IMR-90 (cell line): ENCODE measurements around the gene DIP2B. TPM values are rescaled to one million over a fixed set of nuclear protein-coding genes. Genes with fewer than 3 reads are reported as not detected.

ENCODE experiments used
- ATAC-seq: fragments of 200-7000 bp; cut with Tn5 transposase; 2 replicates; pipeline ENCODE4 v1.9.1; 2020; ENCODE audit warnings: low read depth, mild to moderate bottlenecking, moderate library complexity
- BruUV-seq: library from RNA; stranded (reverse); fragments of 400-500 nt; replicated peaks from 2 replicates; lab custom pipeline; 2021; lab: Mats Ljungman, UMichigan
- CTCF ChIA-PET: fragments of 300-600 bp; formaldehyde crosslinking; extraction: SDS; loops from one replicate; lab custom pipeline; 2021; ENCODE audit warnings: antibody characterized with exemption; lab: Yijun Ruan, JAX
- POLR2A ChIA-PET: fragments of 300-600 bp; sonication (Branson Sonifier 250); formaldehyde crosslinking; loops from one replicate; lab custom pipeline; 2022; ENCODE audit warnings: antibody characterized with exemption; ENCODE audit not compliant: unreplicated experiment; lab: Charles Lee
- DNase-seq: peaks from one replicate; pipeline ENCODE4 v3.0.0; 2013
- H2AFZ ChIP-seq: replicated peaks from 2 replicates; pipeline ENCODE3; 2013; ENCODE audit warnings: low read length, mild to moderate bottlenecking; ENCODE audit not compliant: poor library complexity
- H2AK5ac ChIP-seq: 2 replicates; pipeline ENCODE4 v1.6.1; 2013; ENCODE audit warnings: low read depth, low read length, inconsistent platforms
- H2AK9ac ChIP-seq: replicated peaks from 2 replicates; pipeline ENCODE3; 2013; ENCODE audit warnings: mild to moderate bottlenecking, low read depth, low read length, moderate library complexity; ENCODE audit not compliant: poor library complexity
- H2BK120ac ChIP-seq: 2 replicates; pipeline ENCODE4 v1.6.1; 2013; ENCODE audit warnings: low read depth, low read length, inconsistent platforms
- H2BK15ac ChIP-seq: 3 replicates; pipeline ENCODE4 v1.6.1; 2013; ENCODE audit warnings: low read depth, low read length, inconsistent platforms
- H2BK20ac ChIP-seq: 2 replicates; pipeline ENCODE4 v1.6.1; 2013; ENCODE audit warnings: low read depth, mild to moderate bottlenecking, inconsistent platforms, low read length, moderate library complexity
- H2BK5ac ChIP-seq: 2 replicates; pipeline ENCODE4 v1.6.1; 2013; ENCODE audit warnings: mild to moderate bottlenecking, low read depth, low read length, inconsistent platforms; ENCODE audit not compliant: poor library complexity, severe bottlenecking
- H3K14ac ChIP-seq: replicated peaks from 2 replicates; pipeline ENCODE4 v1.6.1; 2013; ENCODE audit warnings: low read depth, low read length, inconsistent platforms
- H3K18ac ChIP-seq: 2 replicates; pipeline ENCODE4 v1.6.1; 2013; ENCODE audit warnings: low read depth, low read length, control low read depth
- H3K23ac ChIP-seq: 2 replicates; pipeline ENCODE4 v1.6.1; 2013; ENCODE audit warnings: low read depth, low read length, inconsistent platforms
- H3K27ac ChIP-seq: 2 replicates; pipeline ENCODE4 v1.5.1; 2013; ENCODE audit warnings: mild to moderate bottlenecking, control low read depth, low read length; ENCODE audit not compliant: insufficient read depth
- H3K27me3 ChIP-seq: 2 replicates; pipeline ENCODE4 v1.6.1; 2013; ENCODE audit warnings: low read length; ENCODE audit not compliant: control insufficient read depth, insufficient read depth
- H3K36me3 ChIP-seq: 2 replicates; pipeline ENCODE4 v1.6.1; 2013; ENCODE audit warnings: low read length, mixed read lengths; ENCODE audit not compliant: control insufficient read depth, insufficient read depth
- H3K4ac ChIP-seq: 2 replicates; pipeline ENCODE4 v1.6.1; 2013; ENCODE audit warnings: low read depth, low read length, inconsistent platforms
- H3K4me1 ChIP-seq: 2 replicates; pipeline ENCODE4 v1.6.1; 2013; ENCODE audit warnings: low read length, mixed read lengths; ENCODE audit not compliant: control insufficient read depth, insufficient read depth
- H3K4me2 ChIP-seq: 2 replicates; pipeline ENCODE4 v1.6.1; 2013; ENCODE audit warnings: low read depth, mild to moderate bottlenecking, control low read depth, low read length, moderate library complexity
- H3K4me3 ChIP-seq: 2 replicates; pipeline ENCODE4 v1.5.1; 2013; ENCODE audit warnings: low read depth, mild to moderate bottlenecking, control low read depth, low read length, moderate library complexity; ENCODE audit not compliant: insufficient read depth
- H3K56ac ChIP-seq: 2 replicates; pipeline ENCODE4 v1.6.1; 2013; ENCODE audit warnings: low read length, inconsistent platforms; ENCODE audit not compliant: insufficient read depth; ENCODE audit errors: extremely low read depth
- H3K79me1 ChIP-seq, 2 experiments: 2 replicates each; pipeline ENCODE4 v1.6.1; 2013; ENCODE audit warnings: low read length in 2 of 2, inconsistent platforms in 1 of 2, low read depth in 1 of 2
- H3K9ac ChIP-seq: 2 replicates; pipeline ENCODE4 v1.6.1; 2013; ENCODE audit warnings: low read depth, low read length, control low read depth
- H3K9me1 ChIP-seq: 2 replicates; pipeline ENCODE4 v1.6.1; 2013; ENCODE audit warnings: low read length, inconsistent platforms; ENCODE audit not compliant: insufficient read depth
- H3K9me3 ChIP-seq: 2 replicates; pipeline ENCODE4 v1.6.1; 2013; ENCODE audit warnings: low read length; ENCODE audit not compliant: control insufficient read depth, insufficient read depth
- H4K20me1 ChIP-seq: 2 replicates; pipeline ENCODE4 v1.6.1; 2013; ENCODE audit warnings: low read length, inconsistent platforms; ENCODE audit not compliant: insufficient read depth
- H4K5ac ChIP-seq: 2 replicates; pipeline ENCODE4 v1.6.1; 2013; ENCODE audit warnings: mild to moderate bottlenecking, low read depth, low read length, control low read depth
- H4K8ac ChIP-seq, 2 experiments: 2 replicates each; pipeline ENCODE4 v1.6.1; 2013; ENCODE audit warnings: low read depth in 2 of 2, low read length in 2 of 2, control low read depth in 1 of 2, inconsistent platforms in 1 of 2
- H4K91ac ChIP-seq: 2 replicates; pipeline ENCODE4 v1.6.1; 2013; ENCODE audit warnings: low read depth, low read length, inconsistent platforms; ENCODE audit not compliant: insufficient read depth
- WGBS, 2 experiments: methylation state at CpG; one replicate each; pipeline versions ENCODE4 v1.1.5 to v1.1.7; 2013; ENCODE audit warnings: missing lambda C conversion rate in 2 of 2; ENCODE audit not compliant: insufficient read length in 1 of 2; ENCODE audit errors: extremely low coverage in 2 of 2; 5-methylcytosine and 5-hydroxymethylcytosine counted together
- dilution Hi-C: fragments of 300-500 bp; cut with HindIII; formaldehyde crosslinking; loops from one replicate; pipeline ENCODE4 v1.14.3; 2018; ENCODE audit warnings: low sequenced_read_pairs; ENCODE audit not compliant: unreplicated experiment
- in situ Hi-C: fragments of 300-500 bp; cut with MboI; formaldehyde crosslinking; loops from 3 replicates; pipeline ENCODE4 v1.14.3; 2019; ENCODE audit warnings: low sequenced_read_pairs, inconsistent platforms, mixed read lengths
- intact Hi-C: fragments of 100-400 bp; cut with micrococcal nuclease; formaldehyde crosslinking; loops from 2 replicates; pipeline ENCODE4 v1.10.0; 2022
- polyA plus RNA-seq, 3 experiments: library from polyadenylated mRNA; depleted of rRNA; stranded (reverse); fragments of >200 nt; gene quantifications; 2 replicates each; pipeline ENCODE4 v1.2.3, GENCODE V29; 2012; ENCODE audit warnings: low replicate concordance in 1 of 3
- total RNA-seq: library from RNA; depleted of rRNA; stranded (reverse); fragments of >200 nt; gene quantifications from 2 replicates; pipeline ENCODE4 v1.2.3, GENCODE V29; 2012
- TF ChIP-seq, protein P1 (sequence below): fragments of 150-350 bp; IDR thresholded peaks from 2 replicates; pipeline ENCODE4 v1.6.1; 2016; ENCODE audit warnings: low read depth, mild to moderate bottlenecking, low read length, moderate library complexity, borderline replicate concordance

The DIP2B gene
- total and polyA plus RNA-seq, 2 of the 4 experiments (the other 2 are of a cell fraction): 7.7 to 12.9 TPM

DNA sequence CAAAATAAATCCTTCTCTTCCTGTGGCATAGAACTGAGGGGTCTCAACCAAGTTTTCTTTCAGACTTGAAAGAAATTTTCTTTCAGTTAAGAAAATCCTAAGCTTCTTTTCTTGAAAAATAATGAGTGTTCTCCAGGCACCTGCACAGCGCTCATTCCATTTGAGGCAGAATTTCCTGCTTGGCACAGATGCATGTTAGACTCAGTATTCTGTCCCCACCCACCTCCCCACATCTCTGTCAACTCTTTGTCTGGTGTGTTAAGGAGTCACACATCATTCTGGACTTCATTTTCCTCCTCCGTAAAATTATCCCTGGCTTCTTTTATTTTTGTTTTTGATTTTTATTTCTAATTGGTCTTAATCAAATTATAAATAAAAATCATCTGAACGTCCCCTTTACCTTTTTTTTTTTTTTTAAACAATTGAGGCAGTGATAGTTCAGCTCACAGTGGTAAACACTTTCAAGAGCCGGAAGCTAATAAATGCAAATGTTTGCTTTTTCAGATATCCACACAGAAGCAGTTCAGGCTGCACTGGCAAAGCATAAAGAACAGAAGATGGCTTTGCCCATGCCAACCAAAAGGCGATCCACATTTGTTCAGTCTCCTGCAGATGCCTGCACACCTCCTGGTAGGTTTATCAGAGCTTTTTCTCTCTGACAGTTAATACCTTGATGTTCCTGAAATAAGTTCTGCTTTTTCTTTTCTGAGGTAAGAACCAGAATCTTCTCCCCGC, 155.1 kb downstream of the DIP2B start:
- H3K4me3 ChIP-seq: no peak overlapping the region
- H4K8ac ChIP-seq: no peak overlapping the region
- no peak overlapping the region for H3K14ac ChIP-seq
- ATAC-seq (no peak), DNase-seq (no peak)
- H2BK15ac ChIP-seq: no peak overlapping the region
- no peak overlapping the region for H2AK9ac ChIP-seq
- H3K9me3 ChIP-seq: no peaks in the 10 kb centered on the region
- in situ Hi-C loops (no loop called here), intact Hi-C loops (no loop called here), dilution Hi-C loops (no loop called here)
- peaks cover 2 to 18% of the 10 kb centered on the region in 2 experiments; a peak in 2 of 4 replicates for H3K79me1 ChIP-seq
- no peak overlapping the region for H2BK120ac ChIP-seq
- H3K4me1 ChIP-seq: no peaks in the 10 kb centered on the region
- no peaks in the 10 kb centered on the region; the same call in none of the 2 replicates for H3K9me1 ChIP-seq
- POLR2A ChIA-PET: interaction anchor here (0.5 kb wide), 1 partner anchor 21 kb away, joined by 5 read pairs; no protein-coding TSS in a partner anchor
- no peak overlapping the region for H3K4me2 ChIP-seq
- H3K56ac ChIP-seq: no peak overlapping the region
- H3K36me3 ChIP-seq: no peaks in the 10 kb centered on the region
- H3K27ac ChIP-seq: no peak overlapping the region
- TF ChIP-seq, protein P1, sequence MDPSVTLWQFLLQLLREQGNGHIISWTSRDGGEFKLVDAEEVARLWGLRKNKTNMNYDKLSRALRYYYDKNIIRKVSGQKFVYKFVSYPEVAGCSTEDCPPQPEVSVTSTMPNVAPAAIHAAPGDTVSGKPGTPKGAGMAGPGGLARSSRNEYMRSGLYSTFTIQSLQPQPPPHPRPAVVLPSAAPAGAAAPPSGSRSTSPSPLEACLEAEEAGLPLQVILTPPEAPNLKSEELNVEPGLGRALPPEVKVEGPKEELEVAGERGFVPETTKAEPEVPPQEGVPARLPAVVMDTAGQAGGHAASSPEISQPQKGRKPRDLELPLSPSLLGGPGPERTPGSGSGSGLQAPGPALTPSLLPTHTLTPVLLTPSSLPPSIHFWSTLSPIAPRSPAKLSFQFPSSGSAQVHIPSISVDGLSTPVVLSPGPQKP: no peak
- H3K9ac ChIP-seq: no peak overlapping the region
- no CpG with 5 or more reads among the region's 6 CpGs for WGBS, 2 experiments
- H3K18ac ChIP-seq: no peak overlapping the region
- CTCF ChIA-PET: interaction anchor here (0.8 kb wide), 1 partner anchor 18 kb away, joined by 3 read pairs; no protein-coding TSS in a partner anchor
- H4K20me1 ChIP-seq: 0 out of 2 replicates have a peak, but pooled peaks cover 4% of the 10 kb centered on the region
- H3K23ac ChIP-seq: no peak overlapping the region; the same call in 1 of the 2 replicates
- H2AK5ac ChIP-seq: no peak overlapping the region
- H3K4ac ChIP-seq: no peak overlapping the region
- H4K5ac ChIP-seq: no peak overlapping the region
- H2AFZ ChIP-seq: no peak overlapping the region
- H2BK5ac ChIP-seq: no peak overlapping the region
- no peaks in the 10 kb centered on the region for H3K27me3 ChIP-seq
- no peak overlapping the region for H2BK20ac ChIP-seq
- H4K91ac ChIP-seq: no peak overlapping the region
- no TSS peak for BruUV-seq
